Stimulated activated naive CD8-positive, alpha-beta T cell treated with anti-CD3 and anti-CD28 coated beads, Interleukin-15, amount 100 ng/mL, for 72 hours (primary cell): ENCODE results near the gene COL4A6.

ENCODE experiments used
- ATAC-seq: fragments of 150-1000 bp; cut with Tn5 transposase; 2 replicates; pipeline ENCODE4 v1.10.0; 2021; ENCODE audit warnings: mild to moderate bottlenecking, moderate library complexity
- DNase-seq, 2 donors: peaks; one replicate each; pipeline ENCODE4 v3.0.0; 2021 to 2022
- H3K27ac Mint-ChIP-seq, 2 donors: one replicate each; pipeline ENCODE4 v1.8.0; 2022; ENCODE audit warnings: mild to moderate bottlenecking in 2 of 2, mixed read lengths in 2 of 2, moderate library complexity in 2 of 2
- H3K27me3 Mint-ChIP-seq: one replicate; pipeline ENCODE4 v1.8.0; 2022; ENCODE audit warnings: mixed read lengths
- H3K4me1 Mint-ChIP-seq: one replicate; pipeline ENCODE4 v1.8.0; 2022; ENCODE audit warnings: mild to moderate bottlenecking, mixed read lengths
- H3K4me3 Mint-ChIP-seq, 2 donors: one replicate each; pipeline ENCODE4 v1.8.0; 2022; ENCODE audit warnings: mild to moderate bottlenecking in 2 of 2, mixed read lengths in 2 of 2, moderate library complexity in 1 of 2
- H3K9me3 Mint-ChIP-seq, 2 donors: one replicate each; pipeline ENCODE4 v1.8.0; 2022; ENCODE audit warnings: mixed read lengths in 2 of 2

Gene COL4A6

DNA sequence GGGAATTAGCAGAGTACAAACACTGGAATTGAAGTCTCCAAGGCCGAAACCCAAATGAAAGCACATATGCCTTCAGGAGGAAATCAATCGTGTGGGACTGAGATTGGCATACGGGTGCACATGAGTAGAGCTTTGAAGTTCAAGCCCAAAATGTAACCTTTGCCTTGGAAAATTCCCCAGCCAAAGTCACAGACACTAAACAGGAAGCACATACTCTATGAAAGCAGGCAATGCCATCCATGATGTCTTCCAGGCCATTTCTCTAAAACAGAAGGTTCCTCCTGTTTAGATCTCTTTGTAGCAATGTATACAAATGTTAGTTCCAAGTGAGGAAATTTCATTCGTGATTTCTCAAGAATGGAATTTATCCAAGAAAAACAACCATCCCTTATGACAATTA, 162.5 kb downstream of the COL4A6 start:
- H3K4me1 Mint-ChIP-seq: no peaks in the 10 kb centered on the region
- H3K9me3 Mint-ChIP-seq: peaks cover 0 to 6% of the 10 kb centered on the region in 2 donors
- H3K27ac Mint-ChIP-seq: no peak overlapping the region
- DNase-seq (no peak), ATAC-seq (no peak)
- H3K27me3 Mint-ChIP-seq: no peaks in the 10 kb centered on the region
- no peak overlapping the region for H3K4me3 Mint-ChIP-seq

DNA sequence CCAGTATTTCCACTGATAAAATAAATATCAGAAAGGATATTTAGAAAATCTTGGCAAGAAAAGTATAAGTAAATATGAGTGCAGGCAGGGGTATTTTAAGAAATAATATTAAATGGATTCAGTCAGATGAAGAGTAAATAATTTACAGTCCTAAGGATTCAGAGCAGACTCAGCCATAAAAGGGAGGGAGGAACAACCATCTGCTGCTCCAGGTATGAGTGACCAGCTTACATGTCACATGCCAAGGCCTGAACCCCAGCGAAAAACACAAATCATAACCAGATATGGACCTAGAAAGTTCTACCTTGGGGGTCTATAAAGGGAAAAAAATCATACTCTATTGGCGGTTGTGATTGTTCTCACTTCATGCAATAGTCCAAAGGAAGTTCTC, 166.8 kb downstream of the COL4A6 start:
- no peaks in the 10 kb centered on the region for H3K4me1 Mint-ChIP-seq
- ATAC-seq: no peak

DNA sequence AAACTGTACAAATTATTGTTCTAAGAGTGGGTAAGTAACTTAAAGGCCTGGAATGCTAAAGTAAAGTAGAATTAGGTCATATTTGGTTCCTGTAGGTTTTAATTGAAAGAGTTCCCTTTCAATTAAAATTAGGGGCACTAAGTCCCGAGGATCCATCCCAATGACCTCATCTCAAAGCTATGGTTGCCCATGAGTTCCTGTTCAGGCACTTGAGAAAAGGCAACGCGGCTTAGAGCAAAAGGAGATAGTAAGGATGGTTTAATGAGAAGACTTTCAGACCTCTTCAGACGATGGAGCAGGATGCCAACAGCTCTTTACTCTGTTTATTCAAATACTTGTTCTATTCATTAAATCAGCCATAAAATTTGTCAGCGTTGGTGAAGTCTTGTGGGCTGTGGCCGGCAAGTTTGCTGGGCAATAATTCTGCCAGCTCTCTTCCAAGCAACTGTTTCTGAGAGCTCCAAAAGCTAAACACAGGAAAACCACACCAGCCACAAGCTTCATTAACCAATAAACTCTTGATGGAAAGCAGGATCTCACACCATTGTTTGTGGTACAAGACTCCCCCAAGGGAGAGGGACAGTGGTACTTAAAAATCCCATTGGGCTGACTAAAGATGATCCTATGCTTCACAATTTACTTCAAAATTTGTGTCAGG, 167.4 kb downstream of the COL4A6 start:
- Mint-ChIP-seq H3K27ac (no peak overlapping the region), H3K27me3 (no peaks in the 10 kb centered on the region), H3K4me1 (no peaks in the 10 kb centered on the region), H3K9me3 (no peaks in the 10 kb centered on the region), H3K4me3 (no peak overlapping the region)
- DNase-seq (no peak), ATAC-seq (no peak)

More for the DNA sequence above, 166.8 kb downstream of the COL4A6 start:
- DNase-seq: no peak
- Mint-ChIP-seq H3K27ac (no peak overlapping the region), H3K4me3 (no peak overlapping the region), H3K27me3 (no peaks in the 10 kb centered on the region), H3K9me3 (no peaks in the 10 kb centered on the region)

DNA sequence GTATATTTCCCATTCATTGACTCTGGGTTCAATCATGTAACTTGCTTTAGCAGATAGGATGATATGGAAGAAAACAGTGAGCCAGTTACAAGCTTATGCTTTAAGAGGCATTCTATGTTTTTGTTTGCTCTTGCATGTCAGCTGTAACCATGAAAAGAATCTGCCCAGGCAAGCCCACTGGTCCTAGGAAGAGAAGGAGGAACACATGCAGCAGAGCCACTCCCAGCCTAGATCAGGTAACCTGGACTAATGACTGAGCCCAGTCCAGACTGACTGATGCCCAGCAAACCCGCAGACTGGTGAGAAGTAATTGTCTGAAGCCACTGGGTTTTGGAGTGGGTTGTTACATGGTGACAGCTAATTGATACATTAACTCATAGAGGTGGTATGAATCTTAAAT, 167.9 kb downstream of the COL4A6 start:
- Mint-ChIP-seq H3K27me3 (no peaks in the 10 kb centered on the region), H3K9me3 (no peaks in the 10 kb centered on the region), H3K4me1 (no peaks in the 10 kb centered on the region), H3K4me3 (no peak overlapping the region), H3K27ac (peak overlapping the region in 1 of 2 donors; percentile 63)
- no peak for ATAC-seq
- DNase-seq: no peak

DNA sequence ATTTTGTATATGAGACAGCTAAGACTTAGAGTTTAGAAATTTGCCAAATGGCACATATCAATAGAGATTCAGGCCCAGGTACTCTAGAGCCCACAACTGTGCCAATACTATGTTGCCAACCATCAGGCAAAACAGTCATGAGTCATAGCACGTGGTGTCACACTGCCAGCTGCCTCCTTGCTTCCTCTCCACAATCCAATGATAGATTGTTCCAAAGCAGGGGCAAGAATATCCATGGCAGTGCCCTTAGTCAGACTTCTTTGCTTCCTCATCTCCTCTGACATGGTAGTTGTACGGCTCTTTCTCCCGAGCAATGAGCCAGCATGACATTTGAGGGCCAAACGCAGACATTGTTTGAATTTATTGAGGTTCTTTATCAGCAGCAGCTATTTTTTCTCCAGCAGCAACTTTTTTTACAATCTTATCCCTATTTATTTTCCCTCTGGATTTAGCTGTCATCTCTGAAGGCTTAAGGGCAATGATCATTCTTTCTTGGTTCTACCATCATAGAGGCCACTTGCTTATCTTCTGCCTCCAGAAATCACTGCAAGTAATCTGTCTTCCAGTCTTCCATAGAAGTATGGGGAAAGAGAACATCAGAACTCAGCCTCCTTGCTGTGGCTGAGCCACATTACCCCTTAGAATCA, 169.7 kb downstream of the COL4A6 start:
- DNase-seq: no peak
- Mint-ChIP-seq H3K4me1 (no peaks in the 10 kb centered on the region), H3K27ac (no peak overlapping the region), H3K27me3 (no peaks in the 10 kb centered on the region), H3K9me3 (no peaks in the 10 kb centered on the region), H3K4me3 (no peak overlapping the region)
- ATAC-seq: no peak

DNA sequence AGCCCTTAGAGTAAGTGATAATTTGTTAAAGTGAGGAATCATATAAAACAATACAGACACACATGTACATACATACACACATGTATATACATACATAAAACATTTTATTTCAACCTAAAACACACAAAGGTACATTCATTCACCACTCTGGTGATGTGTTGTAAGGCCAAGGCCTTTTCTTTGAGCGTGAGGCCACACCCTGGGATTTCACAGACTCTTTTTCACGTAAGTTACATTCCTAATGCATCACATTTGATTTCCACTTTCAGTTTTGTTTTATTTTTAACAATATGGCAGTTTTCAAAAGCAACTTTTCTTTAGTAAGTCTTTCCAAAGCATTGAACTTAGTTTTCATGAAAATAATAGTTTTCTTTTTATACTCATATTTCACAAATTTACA, 170.7 kb downstream of the COL4A6 start:
- H3K4me1 Mint-ChIP-seq: no peaks in the 10 kb centered on the region
- H3K9me3 Mint-ChIP-seq: no peaks in the 10 kb centered on the region
- no peak overlapping the region for H3K4me3 Mint-ChIP-seq

DNA sequence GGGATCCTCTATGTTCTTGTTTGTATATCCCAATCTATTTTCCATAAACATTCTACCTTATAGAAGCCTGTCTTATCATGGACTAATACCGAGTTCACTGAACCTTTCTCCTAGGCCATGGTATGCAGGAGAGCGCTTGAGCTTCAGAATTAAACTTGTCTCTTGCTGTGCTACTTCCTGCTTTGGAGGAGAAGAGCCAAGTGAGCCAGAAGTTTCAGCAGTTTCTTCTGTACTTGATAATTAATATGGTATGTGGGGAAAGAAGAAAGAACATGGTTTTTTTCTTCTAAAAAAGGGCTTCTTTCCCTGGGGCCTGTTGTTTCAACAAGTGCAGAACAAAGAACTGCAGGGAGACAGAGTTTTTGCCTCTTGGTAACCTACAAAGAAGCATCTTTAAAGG, 173.8 kb downstream of the COL4A6 start:
- Mint-ChIP-seq H3K9me3 (no peaks in the 10 kb centered on the region), H3K27ac (no peak overlapping the region), H3K4me3 (no peak overlapping the region), H3K27me3 (no peaks in the 10 kb centered on the region), H3K4me1 (no peaks in the 10 kb centered on the region)
- DNase-seq (no peak), ATAC-seq (no peak)

More for the DNA sequence above, 170.7 kb downstream of the COL4A6 start:
- Mint-ChIP-seq H3K27me3 (no peaks in the 10 kb centered on the region), H3K27ac (no peak overlapping the region)
- ATAC-seq: no peak
- no peak for DNase-seq

DNA sequence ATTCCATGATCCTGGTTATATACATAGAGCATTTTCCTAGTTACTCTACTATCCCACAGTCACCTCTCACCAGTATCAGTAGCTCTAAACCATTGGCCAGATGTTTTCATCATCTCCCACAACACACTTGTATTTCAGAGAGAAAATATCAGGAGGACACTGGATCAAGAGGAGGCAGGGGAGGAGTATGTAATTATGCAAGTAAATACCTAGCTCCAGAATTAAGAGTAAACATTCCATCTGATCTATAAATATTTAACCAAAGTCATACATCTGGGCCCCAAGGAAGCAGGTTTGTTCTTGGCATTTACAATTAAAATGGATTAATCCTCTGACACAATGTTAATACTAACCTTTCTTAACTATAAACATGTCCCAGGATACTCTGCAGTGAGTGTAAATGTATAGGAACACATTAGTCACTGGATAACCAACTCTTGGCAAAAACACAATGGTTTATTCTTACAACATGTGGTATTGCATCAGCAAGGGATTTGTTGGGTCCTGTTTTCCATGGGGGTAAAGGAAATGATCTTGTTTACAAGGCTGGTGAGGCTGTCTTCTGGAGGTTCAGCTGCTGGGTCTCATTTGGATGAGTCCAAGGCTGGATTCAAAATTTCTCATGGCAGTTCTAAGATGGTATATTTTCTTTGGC, 176.5 kb downstream of the COL4A6 start:
- ATAC-seq: no peak
- Mint-ChIP-seq H3K27me3 (peaks cover 8% of the 10 kb centered on the region), H3K4me3 (no peak overlapping the region), H3K4me1 (no peaks in the 10 kb centered on the region), H3K27ac (no peak overlapping the region), H3K9me3 (no peaks in the 10 kb centered on the region)
- DNase-seq: no peak

DNA sequence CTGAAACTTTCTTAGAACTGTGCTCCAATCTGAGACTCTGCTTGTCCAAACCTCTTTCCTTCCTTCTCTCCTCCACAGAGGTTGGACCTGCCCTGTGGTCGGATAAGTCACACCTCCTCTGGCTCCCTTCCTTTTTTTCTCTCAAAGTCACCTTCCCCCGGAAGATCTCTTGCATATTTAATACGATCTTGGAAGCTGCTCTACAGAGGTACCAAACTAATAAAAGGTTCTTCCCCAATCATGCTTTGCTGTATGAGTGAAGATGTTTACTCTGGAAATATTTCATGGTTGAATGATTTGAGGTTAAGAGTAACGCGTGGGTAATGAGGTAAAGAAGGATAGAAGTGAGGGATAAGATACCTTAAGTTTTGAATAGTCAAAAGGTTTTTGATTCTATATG, 180.7 kb downstream of the COL4A6 start:
- DNase-seq: no peak
- H3K27ac Mint-ChIP-seq: no peak overlapping the region
- no peaks in the 10 kb centered on the region for H3K4me1 Mint-ChIP-seq
- peaks cover 8% of the 10 kb centered on the region for H3K27me3 Mint-ChIP-seq
- no peak for ATAC-seq
- no peaks in the 10 kb centered on the region for H3K9me3 Mint-ChIP-seq
- no peak overlapping the region for H3K4me3 Mint-ChIP-seq

DNA sequence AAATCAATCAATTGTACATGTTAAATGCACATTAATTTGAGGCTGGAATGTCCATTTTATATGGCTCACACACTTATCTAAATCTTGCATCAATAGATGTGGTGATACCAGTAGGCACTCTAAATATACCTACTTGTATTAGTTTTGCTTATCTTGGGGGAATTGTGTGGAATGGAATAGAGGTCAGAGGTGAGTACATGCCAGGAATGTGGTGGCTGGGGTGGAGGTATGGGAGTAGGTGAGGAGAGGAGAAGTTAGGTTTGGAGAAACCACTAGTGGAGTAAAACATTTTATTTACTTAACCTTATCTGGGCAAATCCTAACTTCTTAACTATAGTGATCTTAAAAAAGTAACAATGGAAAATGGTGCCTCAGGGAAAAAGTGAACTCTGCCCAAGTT, 183.6 kb downstream of the COL4A6 start:
- no peak for ATAC-seq
- no peak overlapping the region for H3K4me3 Mint-ChIP-seq
- no peak overlapping the region for H3K27ac Mint-ChIP-seq
- no peaks in the 10 kb centered on the region for H3K4me1 Mint-ChIP-seq
- H3K9me3 Mint-ChIP-seq: no peaks in the 10 kb centered on the region
- H3K27me3 Mint-ChIP-seq: peaks cover 8% of the 10 kb centered on the region
- no peak for DNase-seq

DNA sequence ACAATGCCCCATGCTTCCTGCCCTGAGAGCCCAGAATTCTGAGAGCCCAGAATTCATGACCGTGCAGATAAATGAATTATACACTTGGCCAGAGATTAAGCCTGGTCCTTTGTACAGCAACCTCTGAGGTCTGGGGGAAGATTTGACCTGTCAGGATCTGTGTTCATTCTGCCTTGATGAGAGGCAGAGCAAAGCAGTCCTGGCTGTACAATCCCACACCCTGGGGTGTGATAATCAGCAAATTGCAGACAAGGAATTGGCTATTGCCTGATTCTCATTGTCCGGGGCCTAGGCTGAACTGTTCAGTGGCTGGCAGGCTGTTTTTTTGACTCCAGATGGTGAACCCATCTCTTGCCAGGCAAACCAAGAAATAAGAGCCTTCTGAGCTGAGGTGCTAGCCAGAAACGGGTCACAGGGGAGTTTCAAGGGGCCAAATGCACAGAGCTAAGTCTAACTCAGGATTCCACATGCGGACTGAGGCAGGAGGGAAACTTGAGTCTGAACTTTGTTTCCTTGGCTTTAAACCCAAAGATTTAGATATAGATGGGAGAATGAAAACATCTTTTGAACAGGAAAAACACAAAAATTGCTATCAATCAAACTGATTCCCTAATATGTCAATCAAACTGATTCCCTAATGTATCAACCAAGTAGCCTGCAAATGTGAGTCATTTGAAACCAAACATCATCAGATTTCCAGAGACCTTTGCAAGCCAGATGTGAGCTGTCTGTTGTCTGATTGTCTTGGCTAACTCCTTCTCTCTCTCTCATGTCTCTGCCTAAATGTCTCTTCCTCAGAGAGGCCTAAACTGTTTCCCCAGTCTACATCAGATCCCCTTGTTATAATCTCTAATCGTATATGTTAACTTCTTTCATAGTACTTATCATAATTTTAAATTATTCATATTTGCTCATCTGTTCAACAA, 187.3 kb downstream of the COL4A6 start:
- DNase-seq (no peak), ATAC-seq (no peak)
- H3K4me1 Mint-ChIP-seq: no peaks in the 10 kb centered on the region
- H3K27me3 Mint-ChIP-seq: no peaks in the 10 kb centered on the region
- H3K27ac Mint-ChIP-seq: no peak overlapping the region
- H3K4me3 Mint-ChIP-seq: no peak overlapping the region
- no peaks in the 10 kb centered on the region for H3K9me3 Mint-ChIP-seq

DNA sequence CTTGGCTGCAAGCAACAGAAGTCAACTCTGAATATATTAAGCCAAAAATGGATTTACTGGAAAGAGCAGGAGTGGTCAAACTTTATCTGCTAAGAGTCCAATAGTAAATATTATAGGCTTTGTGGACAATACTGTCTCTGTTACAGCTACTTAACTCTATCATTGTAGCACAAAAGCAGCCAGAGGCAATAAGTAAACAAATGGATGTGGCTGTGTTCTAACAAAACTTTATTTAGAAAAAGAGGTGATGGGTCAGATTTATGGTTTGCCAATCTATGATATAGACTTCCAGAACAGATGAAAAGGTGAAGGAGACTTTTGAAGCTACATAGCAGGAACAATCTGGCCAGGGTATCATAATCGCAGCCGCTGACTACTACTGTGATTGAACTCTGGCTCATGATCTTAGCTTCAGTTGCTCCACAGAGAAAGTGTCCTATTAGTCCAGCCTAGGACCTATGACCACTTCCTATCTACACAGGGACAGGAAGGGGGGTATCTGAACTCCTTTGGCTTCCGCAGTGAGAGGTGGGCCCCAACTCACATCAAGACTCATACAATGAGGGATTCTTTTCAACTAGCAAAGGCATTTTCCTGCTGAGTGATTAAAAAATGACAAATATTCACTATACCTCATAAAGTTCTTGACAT, 191.8 kb downstream of the COL4A6 start:
- Mint-ChIP-seq H3K27ac (no peak overlapping the region), H3K4me1 (no peaks in the 10 kb centered on the region), H3K4me3 (no peak overlapping the region), H3K27me3 (no peaks in the 10 kb centered on the region), H3K9me3 (no peaks in the 10 kb centered on the region)
- ATAC-seq (no peak), DNase-seq (no peak)

DNA sequence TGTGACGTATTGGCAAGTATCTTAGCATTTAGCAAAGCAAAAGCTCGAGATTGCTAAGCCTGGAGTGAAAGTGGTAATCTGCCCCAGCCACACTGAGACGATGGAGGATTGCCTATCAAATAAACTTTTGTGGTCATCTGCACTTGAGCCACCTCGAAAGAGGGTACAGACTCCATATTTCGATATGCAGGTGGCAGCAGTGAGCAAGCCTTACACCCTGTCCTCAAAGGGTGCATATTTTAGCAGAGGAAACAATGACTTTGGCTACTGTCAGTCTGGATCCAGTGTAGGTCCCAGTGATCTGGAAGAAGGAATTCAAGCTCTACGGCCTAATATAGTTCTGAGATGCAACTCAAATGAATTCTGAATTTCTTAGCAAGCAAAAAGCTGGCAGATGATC, 192.8 kb downstream of the COL4A6 start:
- ATAC-seq: no peak
- Mint-ChIP-seq H3K27me3 (no peaks in the 10 kb centered on the region), H3K4me1 (no peaks in the 10 kb centered on the region), H3K27ac (no peak overlapping the region), H3K9me3 (no peaks in the 10 kb centered on the region), H3K4me3 (no peak overlapping the region)
- no peak for DNase-seq

DNA sequence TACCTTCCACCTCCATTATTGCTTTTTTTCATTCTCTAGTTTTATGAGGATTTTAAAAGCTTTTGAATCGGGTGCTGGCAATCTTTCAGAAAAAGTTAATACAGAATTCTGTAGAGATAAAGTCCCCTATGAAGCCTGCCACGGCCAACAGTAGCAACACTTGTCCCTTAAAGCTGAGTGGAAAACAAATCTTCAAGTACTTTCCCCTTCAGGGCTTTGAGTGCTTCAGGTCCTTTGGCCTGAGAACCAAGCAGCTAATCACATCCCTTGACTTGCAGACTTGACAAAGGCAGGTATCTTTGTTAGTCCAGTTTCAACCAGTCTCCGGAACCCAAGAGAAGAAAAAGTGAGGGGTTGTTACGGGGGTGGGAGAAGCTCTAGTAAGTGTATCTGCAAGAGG, 202.2 kb downstream of the COL4A6 start:
- DNase-seq: no peak
- Mint-ChIP-seq H3K27me3 (peaks cover 9% of the 10 kb centered on the region), H3K4me1 (no peaks in the 10 kb centered on the region), H3K4me3 (no peak overlapping the region), H3K27ac (no peak overlapping the region), H3K9me3 (no peaks in the 10 kb centered on the region)
- no peak for ATAC-seq

DNA sequence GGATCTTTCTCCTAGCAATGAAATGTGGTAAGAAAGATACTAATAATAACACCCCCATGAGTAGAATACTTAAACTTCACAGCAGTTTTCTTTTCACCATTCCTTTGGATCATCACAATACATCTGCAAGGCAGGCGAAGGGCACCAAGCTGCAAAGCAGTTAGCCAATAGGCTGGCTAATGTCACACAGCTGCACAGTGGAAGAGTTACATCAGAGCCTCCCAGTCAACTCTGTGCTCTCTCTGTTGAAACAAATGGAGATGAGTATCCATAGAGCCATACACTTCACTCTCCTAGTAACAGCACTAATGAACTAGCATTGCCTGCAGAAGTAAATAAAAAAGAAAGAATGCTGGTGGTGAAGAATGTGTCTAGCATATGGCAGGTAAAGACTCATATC, 207.6 kb downstream of the COL4A6 start:
- no peak for DNase-seq
- Mint-ChIP-seq H3K27me3 (peaks cover 9% of the 10 kb centered on the region), H3K9me3 (no peaks in the 10 kb centered on the region)

More for the DNA sequence above, 207.6 kb downstream of the COL4A6 start:
- ATAC-seq: no peak
- no peak overlapping the region for H3K4me3 Mint-ChIP-seq
- H3K27ac Mint-ChIP-seq: no peak overlapping the region
- no peaks in the 10 kb centered on the region for H3K4me1 Mint-ChIP-seq
